ENCODE measurements around the gene CYTH4. TPM values are rescaled to one million over a fixed set of nuclear protein-coding genes. Genes with fewer than 3 reads are reported as not detected.

CYTH4 gene
- total and polyA plus RNA-seq, 9 donors: 2.4 to 14.5 (median 6.2) TPM

DNA sequence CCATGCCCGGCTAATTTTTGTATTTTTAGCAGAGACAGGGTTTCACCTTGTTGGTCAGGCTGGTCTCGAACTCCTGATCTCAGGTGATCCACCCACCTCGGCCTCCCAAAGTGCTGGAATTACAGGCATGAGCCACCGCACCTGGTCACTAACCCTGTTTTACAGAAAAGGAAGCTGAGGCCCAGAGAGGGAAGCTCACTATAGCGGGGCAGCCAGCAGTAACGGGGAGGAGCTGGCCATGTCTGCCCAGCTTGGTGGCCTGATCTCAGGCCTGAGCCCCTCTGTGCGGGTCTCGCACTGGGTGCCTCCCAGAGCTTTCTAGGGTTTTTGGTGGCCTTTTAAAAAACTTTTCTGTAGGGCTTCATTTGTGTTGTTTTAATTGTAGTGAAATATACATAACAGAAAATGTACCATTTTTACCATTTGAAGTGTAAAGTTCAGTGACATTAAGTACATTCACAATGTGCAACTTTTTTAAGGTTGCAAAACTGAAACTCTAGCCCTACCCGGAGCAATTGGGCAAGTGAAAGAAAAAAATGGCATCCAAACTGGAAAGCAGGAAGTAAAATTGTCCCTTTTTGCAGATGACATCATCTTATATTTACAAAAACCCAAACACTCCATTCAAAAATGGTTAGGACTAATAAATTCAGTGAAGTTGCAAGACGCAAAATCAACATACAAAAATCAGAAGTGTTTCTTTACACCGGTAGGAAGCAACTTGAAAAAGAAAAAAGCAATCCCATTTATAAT is 14.5 kb upstream of the CYTH4 start:
- Histone ChIP-seq H3K4me3 (no peak overlapping the region), H3K27me3 (no peaks in the 10 kb centered on the region), H3K27ac (no peak overlapping the region), H3K4me1 (ENCODE audit: insufficient read depth) (no peaks in the 10 kb centered on the region), H3K9me3 (peaks cover 0 to 9% of the 10 kb centered on the region in 2 donors), H3K36me3 (no peaks in the 10 kb centered on the region)
- DNase-seq: no peak
- intact Hi-C loops (cut with DNase I): no loop called here
- WGBS, 3 donors: 67 to 74% (median 73%) methylated on average over 11 of the region's 11 CpGs
- TF ChIP-seq POLR2A (IDR thresholded peaks at IDR 0.05): no peak
- TF ChIP-seq, protein P1, sequence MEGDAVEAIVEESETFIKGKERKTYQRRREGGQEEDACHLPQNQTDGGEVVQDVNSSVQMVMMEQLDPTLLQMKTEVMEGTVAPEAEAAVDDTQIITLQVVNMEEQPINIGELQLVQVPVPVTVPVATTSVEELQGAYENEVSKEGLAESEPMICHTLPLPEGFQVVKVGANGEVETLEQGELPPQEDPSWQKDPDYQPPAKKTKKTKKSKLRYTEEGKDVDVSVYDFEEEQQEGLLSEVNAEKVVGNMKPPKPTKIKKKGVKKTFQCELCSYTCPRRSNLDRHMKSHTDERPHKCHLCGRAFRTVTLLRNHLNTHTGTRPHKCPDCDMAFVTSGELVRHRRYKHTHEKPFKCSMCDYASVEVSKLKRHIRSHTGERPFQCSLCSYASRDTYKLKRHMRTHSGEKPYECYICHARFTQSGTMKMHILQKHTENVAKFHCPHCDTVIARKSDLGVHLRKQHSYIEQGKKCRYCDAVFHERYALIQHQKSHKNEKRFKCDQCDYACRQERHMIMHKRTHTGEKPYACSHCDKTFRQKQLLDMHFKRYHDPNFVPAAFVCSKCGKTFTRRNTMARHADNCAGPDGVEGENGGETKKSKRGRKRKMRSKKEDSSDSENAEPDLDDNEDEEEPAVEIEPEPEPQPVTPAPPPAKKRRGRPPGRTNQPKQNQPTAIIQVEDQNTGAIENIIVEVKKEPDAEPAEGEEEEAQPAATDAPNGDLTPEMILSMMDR (IDR thresholded peaks at IDR 0.05): no peak
- TF ChIP-seq EP300 (IDR thresholded peaks at IDR 0.05): no peak

DNA sequence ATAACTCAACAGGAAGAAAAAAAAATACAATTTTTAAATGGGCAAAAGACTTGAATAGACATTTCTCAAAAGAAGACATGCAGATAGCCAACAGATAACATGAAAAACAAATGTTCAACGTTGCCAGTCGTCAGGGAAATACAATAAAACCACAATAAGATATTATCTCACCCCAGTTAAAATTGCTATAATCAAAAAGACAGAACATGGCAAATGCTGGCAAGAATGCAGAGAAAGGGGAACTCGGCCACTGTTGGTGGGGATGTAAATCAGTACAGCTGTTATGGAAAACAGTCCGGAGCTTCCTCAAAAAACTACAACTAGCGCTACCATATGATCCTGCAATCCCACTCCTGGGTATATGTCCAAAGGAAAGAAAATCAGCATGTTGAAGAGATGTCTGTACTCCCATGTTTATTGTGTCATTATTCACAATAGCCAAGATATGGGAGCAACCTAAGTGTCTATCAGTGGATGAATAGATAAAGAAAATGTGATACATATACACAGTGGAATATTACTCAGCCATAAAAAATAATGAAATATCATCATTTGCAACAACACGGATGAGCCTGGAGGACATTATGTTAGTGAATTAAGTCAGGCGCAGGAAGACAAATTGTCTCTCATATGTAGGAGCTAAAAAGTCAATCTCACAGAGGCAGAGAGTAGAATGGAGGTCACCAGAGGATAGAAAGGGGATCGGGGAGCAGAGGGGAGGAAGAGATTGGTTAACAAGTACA is 12.2 kb upstream of the CYTH4 start:
- no peak for DNase-seq
- WGBS, 3 donors: 64 to 70% (median 65%) methylated on average over 8 of the region's 8 CpGs
- H3K27ac ChIP-seq: no peak overlapping the region
- no peak overlapping the region for H3K4me3 ChIP-seq
- H3K27me3 ChIP-seq: no peaks in the 10 kb centered on the region
- intact Hi-C loops (cut with DNase I): no loop called here
- H3K4me1 ChIP-seq (ENCODE audit: insufficient read depth): no peaks in the 10 kb centered on the region
- TF ChIP-seq POLR2A (IDR thresholded peaks at IDR 0.05) (no peak), EP300 (IDR thresholded peaks at IDR 0.05) (no peak)
- H3K9me3 ChIP-seq: no peaks in the 10 kb centered on the region
- no peaks in the 10 kb centered on the region for H3K36me3 ChIP-seq

DNA sequence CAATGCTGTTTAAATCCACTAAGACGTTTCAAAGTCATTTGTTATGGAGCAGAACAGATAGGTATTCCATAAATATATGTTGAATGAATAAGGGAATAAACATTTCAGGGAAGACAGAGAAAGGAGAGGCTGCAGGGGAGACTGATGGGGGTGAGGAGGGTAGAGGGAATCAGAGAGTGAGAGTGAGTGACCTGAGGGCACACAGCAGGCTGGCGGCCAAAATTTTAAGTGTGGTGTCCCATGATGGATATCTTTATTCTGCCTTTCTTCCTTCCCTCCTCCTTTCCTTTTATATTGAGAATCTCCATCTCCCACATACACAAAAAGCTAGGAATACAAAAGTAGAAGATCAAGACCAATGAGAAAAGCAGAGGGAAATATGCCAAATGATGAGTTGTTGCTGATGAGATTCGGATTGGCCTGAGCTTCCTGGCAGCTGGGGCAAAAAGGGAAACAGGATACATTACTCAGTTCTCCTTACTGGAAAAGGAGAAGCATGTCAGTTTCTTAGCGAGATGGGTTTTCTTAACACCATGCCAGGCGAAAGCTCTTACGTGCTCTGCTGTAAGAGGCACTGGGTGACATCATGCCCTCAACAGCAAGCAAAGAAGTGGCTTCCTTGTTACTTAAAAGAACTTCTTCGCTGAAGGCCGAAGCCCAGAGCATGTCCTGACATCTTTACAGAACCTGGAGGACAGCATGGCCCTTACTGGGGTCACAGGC is 11.2 kb upstream of the CYTH4 start:
- no peaks in the 10 kb centered on the region for H3K9me3 ChIP-seq
- no peak for DNase-seq
- no peak for TF ChIP-seq EP300 (IDR thresholded peaks at IDR 0.05)
- TF ChIP-seq, protein P1 (IDR thresholded peaks at IDR 0.05): no peak
- no peak for TF ChIP-seq POLR2A (IDR thresholded peaks at IDR 0.05)
- H3K4me1 ChIP-seq (ENCODE audit: insufficient read depth): no peaks in the 10 kb centered on the region
- intact Hi-C loops (cut with DNase I): no loop called here
- H3K4me3 ChIP-seq: no peak overlapping the region
- H3K27me3 ChIP-seq: no peaks in the 10 kb centered on the region
- no peaks in the 10 kb centered on the region for H3K36me3 ChIP-seq
- 68 to 74% (median 71%) methylated on average over 8 of the region's 8 CpGs for WGBS, 3 donors
- no peak overlapping the region for H3K27ac ChIP-seq

DNA sequence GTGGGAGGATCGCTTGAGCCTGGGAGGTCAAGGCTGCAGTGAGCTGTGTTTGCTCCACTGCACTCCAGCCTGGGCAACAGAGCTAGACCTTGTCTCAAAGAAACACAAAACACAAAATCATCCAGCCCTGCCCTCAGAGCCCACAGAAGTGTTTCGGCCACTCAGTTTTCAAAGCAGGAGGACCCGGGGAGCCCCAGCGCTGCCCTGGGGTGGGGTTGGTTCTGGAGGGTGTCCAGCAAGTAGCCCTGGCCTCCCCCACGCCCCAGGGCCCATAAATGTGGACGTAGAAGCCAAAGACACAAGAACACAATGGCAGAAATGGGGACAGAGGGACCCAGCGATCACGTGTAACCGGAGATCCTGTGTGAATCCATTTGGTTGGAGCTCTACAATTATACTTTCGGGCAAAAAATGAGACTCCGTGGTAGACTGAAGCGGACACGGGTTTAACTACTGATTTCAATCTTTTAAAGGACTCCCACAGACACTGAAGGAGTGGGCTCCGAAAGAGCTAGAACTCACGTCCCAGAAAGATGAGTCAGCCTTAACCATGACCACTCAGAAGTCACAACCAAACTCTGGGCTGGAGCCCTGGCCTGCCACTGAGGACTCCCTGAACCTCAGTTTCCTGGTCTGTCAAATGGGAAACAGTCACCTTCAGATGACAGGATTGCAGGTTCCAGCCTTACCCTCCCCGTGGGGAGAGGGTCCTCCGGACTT is 9.0 kb upstream of the CYTH4 start:
- H3K27ac ChIP-seq: no peak overlapping the region
- no peak for DNase-seq
- no peaks in the 10 kb centered on the region for H3K36me3 ChIP-seq
- no peaks in the 10 kb centered on the region for H3K27me3 ChIP-seq
- no peak for TF ChIP-seq POLR2A (IDR thresholded peaks at IDR 0.05)
- TF ChIP-seq, protein P1 (IDR thresholded peaks at IDR 0.05): no peak
- no peak for TF ChIP-seq EP300 (IDR thresholded peaks at IDR 0.05)
- 36 to 48% (median 42%) methylated on average over 17 of the region's 17 CpGs for WGBS, 3 donors
- H3K4me3 ChIP-seq: no peak overlapping the region
- no peaks in the 10 kb centered on the region for H3K4me1 ChIP-seq (ENCODE audit: insufficient read depth)
- H3K9me3 ChIP-seq: no peaks in the 10 kb centered on the region
- intact Hi-C loops (cut with DNase I): no loop called here

Data from ovary (tissue), 9 donors.